HG03378 (cell line): Measurements from ENCODE around the gene NFKBIB.

Source experiments
- ATAC-seq: cut with Tn5 transposase; IDR thresholded peaks from one replicate; pipeline ENCODE4 v1.9.1; 2021; ENCODE audit warnings: mild to moderate bottlenecking, moderate library complexity; ENCODE audit not compliant: unreplicated experiment

NFKBIB gene

DNA sequence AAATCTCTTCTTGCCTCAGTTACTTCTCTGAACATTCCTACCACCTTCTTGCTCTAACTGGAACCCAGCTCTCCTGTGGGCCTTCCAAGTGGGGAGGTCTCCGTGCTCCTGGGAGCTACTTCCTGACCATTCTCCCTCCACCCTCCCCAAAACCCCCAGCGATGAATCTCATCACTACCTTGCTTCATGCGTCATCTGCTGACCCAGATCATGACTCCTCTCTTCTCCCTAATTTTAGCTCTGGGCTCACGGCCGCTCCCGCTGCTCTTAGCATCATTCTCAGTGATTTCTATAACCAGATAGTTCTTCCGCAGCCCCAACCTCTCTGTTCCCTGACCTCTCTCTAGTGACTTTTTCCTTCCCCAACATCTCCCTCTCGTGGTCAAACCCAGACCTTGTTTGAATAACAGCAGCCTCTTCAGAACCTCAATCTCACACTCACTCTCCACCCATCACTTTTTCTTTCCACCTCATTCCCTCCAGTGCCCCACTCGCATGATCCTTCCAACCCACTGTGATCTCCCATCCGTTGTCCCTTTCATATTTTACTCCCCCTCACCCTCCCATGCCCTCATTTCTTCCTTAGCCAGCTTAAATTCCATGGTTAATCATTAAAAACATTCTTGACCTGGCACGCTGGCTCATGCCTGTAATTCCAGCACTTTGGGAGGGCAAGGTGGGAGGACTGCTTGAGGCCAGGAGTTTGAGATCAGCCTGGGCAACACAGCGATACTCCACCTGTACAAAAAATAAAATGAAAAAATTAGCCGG lies 52.8 kb downstream of the NFKBIB start:
- no peak for ATAC-seq

DNA sequence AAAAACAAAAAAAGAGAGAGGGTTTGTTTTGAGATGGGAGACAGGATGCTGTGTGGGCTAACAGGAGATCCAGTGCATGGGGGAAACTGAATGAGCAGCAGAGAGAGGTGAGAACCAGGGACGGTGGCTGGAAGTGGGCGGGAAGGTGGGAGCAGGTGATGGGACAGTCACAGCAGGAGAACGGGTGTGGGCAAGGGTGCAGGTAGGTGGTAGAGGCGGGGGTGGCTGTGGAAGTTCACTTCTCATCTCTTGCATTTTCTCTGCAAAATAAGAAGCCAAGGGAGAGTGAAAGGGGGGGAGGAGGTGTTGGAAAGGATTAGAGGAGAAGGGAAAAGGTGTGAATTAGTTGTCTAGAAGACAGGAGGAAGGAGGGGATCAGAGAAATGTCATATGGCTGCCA lies 53.9 kb downstream of the NFKBIB start:
- ATAC-seq: no peak

DNA sequence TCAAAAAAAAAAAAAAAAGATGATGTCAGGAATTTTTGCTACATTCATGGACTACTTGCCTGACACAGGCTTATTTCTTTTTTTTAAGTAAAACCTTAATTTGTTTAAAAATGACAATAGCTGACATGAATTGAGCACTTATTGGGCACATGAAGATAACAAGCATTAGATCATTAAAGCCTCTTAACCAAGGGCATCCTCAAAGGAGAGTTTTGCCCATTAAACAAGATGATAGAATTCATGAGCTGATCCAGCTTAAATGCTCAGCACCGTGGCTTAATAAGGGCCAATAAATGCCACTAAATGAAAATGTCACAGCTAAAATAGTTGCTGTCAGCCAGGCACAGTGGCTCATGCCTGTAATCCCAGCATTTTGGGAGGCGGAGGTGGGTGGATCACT lies 56.5 kb downstream of the NFKBIB start:
- ATAC-seq: no peak

DNA sequence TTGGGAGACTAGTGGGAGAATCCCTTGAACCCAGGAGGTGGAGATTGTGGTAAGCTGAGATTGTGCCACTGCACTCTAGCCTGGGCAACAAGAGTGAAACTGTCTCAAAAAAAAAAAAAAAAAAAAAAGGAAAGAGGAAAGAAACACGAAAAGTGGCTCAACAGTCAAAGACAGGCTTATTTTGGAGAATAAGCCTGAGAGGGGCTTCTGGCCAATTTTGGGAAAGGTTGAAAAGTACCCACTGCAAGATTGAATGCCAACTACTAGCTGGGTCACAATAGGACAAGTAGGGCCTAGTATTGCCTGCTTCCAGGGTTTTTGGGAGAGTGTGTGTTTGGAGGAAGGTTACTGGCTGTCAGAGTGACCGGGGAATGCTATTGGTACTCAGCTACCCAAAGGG lies 58.5 kb downstream of the NFKBIB start:
- ATAC-seq: no peak
